Fibroblast of the aortic adventitia (primary cell): Measurements from ENCODE around the gene TSFM. TPM values are rescaled to one million over a fixed set of nuclear protein-coding genes. Genes with fewer than 3 reads are reported as not detected.

Source experiments
- DNase-seq: peaks from one replicate; pipeline ENCODE4 v3.0.0-alpha.2; 2010; ENCODE audit warnings: low read depth
- H3K4me3 ChIP-seq: 2 replicates; pipeline ENCODE4 v1.5.1; 2011; ENCODE audit warnings: low read depth, mild to moderate bottlenecking, control low read depth, low read length, moderate library complexity
- CTCF ChIP-seq: IDR thresholded peaks from 2 replicates; pipeline ENCODE4 v1.5.1; 2011; ENCODE audit warnings: mild to moderate bottlenecking, low read length, control low read depth, inconsistent platforms; ENCODE audit not compliant: insufficient read depth
- total RNA-seq: library from RNA; depleted of rRNA; stranded (reverse); fragments of >200 nt; gene quantifications from 2 replicates; pipeline ENCODE4 v1.2.3, GENCODE V29; 2012; ENCODE audit warnings: low replicate concordance

The TSFM gene
- total RNA-seq, 1 donor = 19.9 TPM

DNA sequence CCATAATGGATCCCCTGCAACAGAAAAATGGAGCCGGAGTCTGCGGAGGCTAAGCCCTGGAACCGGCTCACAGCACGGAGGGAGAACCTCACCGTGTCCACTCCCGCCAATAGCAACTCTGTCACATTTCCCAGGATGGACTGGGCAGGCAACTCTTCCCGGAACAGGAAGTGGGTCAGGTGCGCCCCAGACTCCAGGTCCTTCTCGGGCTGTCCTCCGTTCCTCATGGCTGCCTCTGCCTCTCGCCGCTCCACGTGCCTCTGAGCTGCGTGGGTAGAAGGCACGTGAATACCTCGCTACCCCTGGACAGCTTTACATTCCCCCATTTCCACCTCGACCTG is 18.0 kb upstream of the TSFM start:
- H3K4me3 ChIP-seq = no peak overlapping the region
- DNase-seq = no peak
- no peak for TF ChIP-seq CTCF

- DNase-seq = no peak
- H3K4me3 ChIP-seq = peak overlapping the region; percentile 28
- TF ChIP-seq CTCF = peak; percentile 39
Measured at GRCh38 chr12:57765003-57765697, 17.4 kb upstream of the TSFM start.

DNA sequence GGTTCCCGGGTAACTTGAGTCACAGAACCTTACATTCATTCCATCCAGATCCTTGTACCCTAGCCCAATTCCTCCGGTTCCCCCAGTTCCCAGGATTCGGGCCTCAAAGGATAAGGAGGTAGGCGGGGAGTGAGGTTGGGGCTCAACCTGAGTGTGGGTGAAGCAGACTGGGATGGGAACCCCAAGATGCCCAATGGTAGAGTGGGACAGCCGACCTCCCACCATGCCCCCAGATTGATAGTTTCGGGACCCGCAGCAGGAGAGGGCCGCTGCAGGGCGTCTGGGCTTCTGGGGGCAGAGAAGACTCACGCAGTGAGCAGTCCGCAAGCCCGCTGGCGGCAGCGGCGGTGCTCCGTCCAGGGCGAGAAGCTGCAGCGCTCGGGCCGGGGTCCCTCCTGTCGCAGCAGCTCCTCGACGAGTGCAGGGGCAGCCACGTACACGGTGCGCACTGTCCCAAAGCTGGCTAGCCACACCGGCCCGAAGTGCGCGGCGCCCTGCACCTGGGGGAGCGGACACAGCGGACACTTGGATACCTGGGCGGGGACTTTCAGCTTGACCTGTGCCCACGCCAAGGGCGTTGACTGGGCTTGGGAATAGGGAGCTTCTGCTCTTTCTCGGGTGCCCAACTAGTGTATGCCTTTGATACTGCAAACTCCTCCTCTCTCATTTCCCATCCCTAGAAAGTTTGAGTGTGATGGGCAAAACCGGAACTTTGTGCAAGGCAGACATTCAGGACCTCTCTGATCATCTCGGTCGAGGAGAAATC is 16.7 kb upstream of the TSFM start:
- no peak for TF ChIP-seq CTCF
- no peak for DNase-seq
- peak overlapping the region; percentile 40 for H3K4me3 ChIP-seq

DNA sequence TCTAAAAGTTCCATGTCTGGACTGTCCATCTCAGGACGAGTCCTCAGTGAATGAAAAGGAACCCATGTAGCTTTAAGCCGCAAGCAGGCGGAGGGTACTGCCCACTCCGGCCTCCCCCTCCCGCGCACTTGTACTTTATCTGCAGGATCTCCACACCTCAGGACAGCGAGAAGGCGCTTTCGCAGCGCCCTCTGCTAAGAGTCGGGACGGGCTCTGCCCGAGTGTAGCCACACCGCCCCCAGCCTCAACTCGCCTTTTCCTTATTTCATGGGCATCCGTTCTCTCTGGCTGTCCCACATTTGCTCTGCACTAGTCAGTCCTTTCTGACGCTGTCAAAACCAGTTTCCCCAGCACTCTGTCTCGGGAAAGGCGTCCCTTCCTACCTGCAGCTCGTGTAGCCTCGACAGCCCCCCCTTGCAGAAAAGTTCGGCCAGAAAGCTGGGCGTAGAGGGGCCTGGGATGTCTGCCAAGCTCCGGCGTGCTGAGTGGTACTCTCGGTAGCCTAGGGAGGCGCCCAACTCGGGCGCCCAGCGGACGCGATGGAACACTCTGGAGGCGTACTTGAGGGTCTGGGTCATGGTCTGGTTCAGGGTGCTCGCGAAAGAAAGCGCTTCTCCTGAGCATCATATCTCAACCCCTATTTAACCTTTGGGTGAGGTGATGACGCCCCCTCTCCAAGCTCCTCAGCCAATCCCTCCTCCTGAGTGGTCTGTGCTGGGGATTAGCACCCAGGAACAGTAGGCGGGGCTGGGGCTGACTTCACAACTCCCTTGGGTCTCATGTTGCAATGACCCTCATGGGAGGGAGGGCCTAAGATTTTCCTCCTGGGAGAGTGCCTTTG is 15.9 kb upstream of the TSFM start, which contains the start of gene CYP27B1:
TSS of gene CYP27B1 (minus strand) at position 615 of the 841 bp plus-strand sequence. CDS start at position 578, 37 bp downstream.
- peak within 1 kb of the TSS; percentile 40 for H3K4me3 ChIP-seq
- peak; percentile 16 for DNase-seq
- TF ChIP-seq CTCF = no peak

DNA sequence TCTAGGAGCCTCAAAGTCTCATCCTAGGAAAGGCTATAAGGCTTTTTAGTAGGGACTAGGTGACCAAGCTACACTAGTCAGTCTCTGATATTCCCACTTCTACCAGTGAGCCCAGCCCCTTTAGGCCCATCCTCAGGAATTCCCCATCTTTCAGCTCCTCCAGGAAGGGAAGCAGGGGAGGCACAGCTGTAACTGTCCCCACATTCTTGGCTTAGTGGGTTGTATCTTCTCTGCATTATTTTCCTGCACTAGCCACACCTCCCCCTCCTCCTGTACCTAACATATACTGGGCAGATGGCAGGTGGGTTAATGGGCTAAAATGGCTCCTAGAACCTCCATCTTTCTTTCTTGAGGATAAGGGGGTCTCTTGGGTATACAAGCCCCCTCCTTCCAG is 15.3 kb upstream of the TSFM start:
- no peak overlapping the region for H3K4me3 ChIP-seq
- no peak for DNase-seq
- no peak for TF ChIP-seq CTCF

GRCh38 chr12:57767876-57768275 is 14.7 kb upstream of the TSFM start:
- H3K4me3 ChIP-seq = no peak overlapping the region
- no peak for DNase-seq
- no peak for TF ChIP-seq CTCF
